HG03095 (cell line): ENCODE data around the gene TGM2.

Experiments
- ATAC-seq: cut with Tn5 transposase; IDR thresholded peaks from one replicate; pipeline ENCODE4 v1.9.1; 2021; ENCODE audit warnings: moderate library complexity; ENCODE audit not compliant: unreplicated experiment

TGM2 gene

GRCh38 chr20:38146628-38147027, 18.4 kb downstream of the TGM2 start:
- no peak for ATAC-seq

DNA sequence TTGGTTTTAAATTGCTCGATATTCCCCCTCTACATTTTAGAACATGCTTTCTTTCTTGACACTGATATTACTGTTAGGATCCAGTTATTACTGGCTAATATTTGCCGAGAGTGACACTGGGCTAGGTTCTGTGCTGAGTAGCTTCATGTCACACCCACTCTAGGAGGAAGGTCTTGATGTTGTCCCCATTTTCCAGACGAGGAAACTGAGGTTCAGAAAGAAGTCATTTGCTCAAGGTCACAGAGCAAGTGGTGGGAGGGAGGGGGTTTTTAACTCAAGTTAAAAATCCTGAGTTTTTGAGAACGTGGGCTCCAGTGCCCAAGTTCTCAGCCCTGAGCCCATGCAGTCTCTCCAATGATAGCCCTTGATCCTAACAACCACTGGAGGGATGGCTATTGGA, 18.9 kb downstream of the TGM2 start:
- ATAC-seq, result no peak

DNA sequence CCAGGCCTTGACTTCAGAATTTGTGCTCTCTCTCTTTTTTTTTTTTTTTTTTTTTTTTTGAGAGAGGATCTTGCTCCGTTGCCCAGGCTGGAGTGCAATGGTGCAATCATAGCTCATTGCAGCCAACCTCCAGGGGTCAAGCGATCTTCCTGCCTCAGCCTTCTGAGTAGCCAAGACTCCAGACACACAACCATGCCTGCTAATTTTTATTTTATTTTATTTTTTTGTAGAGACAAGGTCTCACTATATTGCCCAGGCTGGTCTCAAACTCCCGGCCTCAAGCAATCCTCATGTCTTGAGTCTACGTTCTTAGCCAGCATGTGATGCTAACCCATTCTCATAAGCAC, 19.4 kb downstream of the TGM2 start:
- ATAC-seq, result no peak

- no peak for ATAC-seq
Observed at GRCh38 chr20:38144974-38145728, 19.9 kb downstream of the TGM2 start.

DNA sequence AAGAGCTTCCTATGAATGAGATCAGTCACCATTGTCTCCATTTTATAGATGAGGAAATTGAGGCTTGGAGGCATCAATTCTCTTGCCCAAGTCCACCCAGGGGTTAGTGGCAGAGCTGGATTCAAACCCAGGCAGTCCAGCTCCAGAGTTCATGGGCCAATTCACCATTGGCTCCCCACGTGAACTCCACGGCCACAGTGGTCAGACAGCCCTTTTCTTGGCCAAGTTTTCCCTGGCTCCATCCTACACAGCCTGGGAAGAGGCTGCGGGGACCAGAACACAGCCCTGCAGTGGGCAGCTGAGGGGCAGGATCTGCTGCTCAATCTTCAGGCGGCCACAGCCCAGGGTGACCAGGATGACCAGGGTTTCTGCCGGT, 20.5 kb downstream of the TGM2 start:
- no peak for ATAC-seq

DNA sequence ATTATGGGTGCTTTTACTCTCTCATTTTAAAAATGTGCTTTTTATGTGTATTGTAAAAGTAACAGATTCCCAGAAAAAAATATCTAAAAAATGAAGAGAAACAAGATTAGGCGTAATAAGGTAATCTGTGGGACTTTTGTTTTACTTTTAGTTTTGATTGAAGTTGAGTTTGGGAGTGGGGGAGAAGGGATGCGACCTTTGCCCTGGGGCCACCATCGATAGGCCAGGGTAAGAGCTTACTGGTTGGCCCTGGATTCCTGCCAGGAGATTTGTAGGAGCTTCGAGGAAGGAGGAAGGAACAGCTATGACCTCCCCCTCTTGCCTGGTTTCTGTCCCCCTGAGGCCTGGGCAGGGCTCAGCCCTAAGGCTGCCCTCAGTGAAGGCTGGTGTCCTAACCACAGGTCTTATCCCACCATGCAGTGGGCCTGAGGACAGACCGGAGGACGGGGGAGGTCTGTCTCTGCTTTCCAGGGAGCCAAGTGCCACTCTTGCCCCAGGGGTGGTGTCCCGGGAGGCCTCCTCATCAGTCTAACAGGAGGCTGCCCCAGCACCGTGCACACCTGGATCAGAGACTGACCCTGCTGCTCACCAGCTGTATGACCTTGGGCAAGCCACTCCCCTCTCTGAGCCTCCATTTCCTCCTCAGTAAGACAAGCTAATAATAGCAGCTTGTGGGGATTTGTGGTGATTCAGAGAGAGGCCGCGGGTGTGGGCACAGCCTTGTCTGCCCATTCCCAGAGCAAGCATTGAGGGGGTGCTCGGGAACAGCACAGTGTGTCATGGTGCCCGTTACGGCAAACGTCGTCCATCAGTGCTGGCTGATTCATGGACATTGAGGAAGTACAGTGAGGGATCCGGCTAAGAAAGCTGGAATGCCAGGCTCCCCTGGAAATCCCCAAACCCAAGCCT, 21.2 kb downstream of the TGM2 start:
- ATAC-seq, result no peak

DNA sequence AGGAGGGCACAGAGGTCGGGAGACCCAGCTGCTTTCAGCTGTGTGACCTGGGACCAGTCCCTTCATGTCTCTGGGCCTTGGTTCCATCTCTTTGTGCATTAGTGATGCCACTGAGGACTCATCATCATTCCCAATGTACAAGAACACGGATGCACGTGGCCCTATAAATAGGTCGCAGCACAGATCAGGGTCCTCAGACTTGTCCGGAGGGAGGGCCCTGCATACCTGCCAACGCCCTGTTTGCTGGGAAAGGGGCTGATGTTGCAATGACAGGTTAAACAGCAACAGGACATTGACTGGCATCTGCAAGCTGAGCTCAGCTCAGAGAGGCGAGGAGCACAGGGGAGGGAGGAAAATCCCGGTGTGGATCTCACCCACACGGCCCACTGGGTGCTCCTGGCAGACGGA, 21.8 kb downstream of the TGM2 start:
- ATAC-seq, result no peak

GRCh38 chr20:38141889-38142494, 23.1 kb downstream of the TGM2 start:
- ATAC-seq, result no peak

GRCh38 chr20:38141204-38141888, 23.7 kb downstream of the TGM2 start:
- ATAC-seq, result no peak

GRCh38 chr20:38139977-38140753, 24.9 kb downstream of the TGM2 start:
- ATAC-seq, result no peak

DNA sequence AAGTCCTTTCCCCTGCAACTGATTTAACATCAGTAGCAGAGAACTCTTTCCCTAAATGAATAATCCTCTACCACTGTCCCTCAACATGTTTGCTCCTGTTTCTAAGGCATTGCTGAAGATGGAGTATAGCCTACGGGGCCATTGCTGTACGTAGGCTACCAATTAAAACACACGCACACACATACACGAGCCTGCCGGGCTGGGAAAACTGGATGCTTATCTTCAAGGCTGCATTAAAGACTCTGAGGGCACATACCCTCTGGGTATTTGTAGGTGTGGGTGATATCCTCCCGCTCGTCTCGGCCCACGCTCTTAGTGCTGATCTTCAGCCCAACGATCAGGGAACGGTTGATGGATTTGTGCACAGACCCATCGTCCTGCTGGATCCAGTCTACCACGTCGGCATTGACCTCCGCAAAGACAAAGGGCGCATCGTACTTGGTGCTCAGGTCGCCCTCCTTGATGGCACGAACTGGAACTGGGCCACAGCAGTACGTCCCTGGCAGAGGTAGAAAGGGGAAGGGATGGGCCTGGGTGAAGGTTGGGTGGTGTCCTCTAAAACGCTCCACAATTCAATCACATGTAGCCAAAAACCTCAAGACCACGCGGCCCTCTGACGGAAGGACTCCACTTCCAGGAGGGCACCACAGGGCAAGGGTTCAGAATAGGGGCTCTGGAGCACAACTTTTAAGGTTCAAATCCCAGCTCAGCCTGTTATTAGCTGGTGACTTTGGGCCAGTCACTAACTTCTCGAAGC, 25.7 kb downstream of the TGM2 start:
- no peak for ATAC-seq

DNA sequence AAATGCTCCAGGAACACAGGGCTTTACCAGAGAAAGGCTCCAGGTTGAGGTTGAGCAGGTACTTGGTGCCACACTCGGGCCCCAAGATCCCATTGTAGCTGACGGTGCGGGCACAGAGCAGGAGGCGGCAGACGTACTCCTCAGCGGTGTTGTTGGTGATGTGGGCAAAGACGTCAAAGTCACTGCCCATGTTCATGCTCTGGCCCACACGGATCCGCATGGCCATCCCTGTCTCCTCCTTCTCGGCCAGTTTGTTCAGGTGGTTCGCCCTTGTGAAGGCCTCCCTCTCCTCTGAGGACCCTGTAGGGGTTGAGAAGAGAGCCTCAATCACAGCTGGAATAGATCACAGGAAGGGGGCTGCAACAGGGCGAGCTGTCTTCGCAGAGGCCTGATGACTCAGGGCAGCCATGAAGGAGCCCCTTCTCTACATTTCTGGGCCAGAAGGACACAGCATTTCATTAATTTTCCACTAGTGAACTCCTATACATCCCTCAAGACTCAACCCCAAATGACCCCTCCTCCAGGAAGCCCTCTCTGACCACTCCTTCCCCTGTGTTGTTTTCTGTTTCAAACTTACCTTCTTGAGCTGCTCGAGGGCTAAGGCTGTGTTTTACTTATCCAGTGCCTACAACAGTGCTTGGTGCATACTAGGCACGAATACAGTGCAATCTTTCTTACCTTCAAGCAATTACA, 26.8 kb downstream of the TGM2 start:
- no peak for ATAC-seq

DNA sequence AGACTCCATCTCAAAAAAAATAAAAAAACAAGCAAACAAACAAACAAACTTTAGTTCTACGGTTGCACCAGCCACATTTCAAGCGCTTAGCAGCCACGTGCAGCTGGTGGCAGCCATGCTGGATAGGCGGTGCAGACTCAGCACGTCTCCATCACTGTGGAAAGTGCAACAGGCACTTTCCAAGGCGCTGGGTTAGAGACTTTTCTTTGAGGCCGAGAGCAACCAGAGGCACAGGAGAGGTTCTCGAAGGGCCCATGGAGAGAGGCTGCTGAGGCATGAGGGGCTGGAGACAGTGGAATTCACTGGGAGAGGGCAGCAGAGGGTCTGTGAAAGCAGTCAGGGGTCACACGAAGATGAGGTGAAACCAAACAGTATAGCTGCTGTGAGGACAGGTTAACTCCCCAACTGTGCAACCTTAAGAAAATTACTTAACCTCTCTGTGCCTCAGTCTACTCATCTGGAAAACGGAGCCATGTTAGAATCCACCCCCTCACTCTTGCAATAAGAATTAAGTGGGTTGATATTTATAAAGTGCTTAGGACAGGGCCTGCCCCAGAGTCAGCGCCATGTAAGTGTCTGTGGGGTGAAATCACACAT, 27.5 kb downstream of the TGM2 start:
- ATAC-seq, result no peak

DNA sequence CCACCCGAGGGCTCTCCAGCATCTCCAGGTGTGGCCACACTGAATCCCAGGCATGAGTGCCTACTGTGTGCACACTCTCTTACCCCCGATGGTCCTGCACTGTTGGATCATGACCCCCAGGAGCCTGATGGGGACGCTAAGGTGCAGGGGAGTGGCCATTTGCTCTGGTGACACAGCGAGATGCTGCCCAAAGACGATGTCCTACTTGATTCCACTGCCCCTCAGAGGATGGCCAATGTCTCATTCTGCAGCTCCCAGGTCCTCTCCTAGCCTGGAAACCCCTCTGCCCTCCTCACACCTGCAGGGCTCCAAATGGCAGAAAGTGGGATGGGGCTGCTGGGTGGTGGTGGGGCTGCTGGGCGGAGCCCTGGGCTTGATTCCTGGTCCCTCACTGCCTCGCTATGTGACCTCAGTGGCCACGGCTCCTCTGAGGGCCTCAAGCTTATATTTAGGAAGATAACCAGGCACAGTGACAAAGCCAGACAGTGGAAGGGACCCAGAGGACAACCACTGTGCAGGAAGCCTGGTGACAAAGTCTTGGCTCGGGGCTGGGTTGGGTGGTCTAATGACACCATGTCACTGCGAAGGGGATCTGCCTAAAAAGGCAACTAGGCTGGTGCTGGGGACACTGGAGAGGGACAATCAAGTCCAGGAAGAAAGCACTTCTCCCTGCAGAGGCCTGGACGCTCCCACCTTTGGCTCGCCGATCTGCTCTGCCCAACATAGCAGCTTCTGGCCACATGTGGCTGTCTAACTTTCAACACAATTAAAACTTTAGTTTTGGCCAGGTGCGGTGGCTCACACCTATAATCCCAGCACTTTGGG, 28.4 kb downstream of the TGM2 start:
- ATAC-seq, result no peak

- no peak for ATAC-seq
Observed at GRCh38 chr20:38135651-38136420, 29.2 kb downstream of the TGM2 start.

GRCh38 chr20:38135271-38135650, 29.8 kb downstream of the TGM2 start:
- no peak for ATAC-seq
